ENCODE results near the gene SLC12A7. TPM values are rescaled to one million over a fixed set of nuclear protein-coding genes. Genes with fewer than 3 reads are reported as not detected.

The SLC12A7 gene
- total and polyA plus RNA-seq, 2 of the 13 experiments (the other 11 are each of a cell fraction or from before 2014, with no cell fraction given), result 14.0 to 18.5 TPM

- ATAC-seq (no peak), FAIRE-seq (no peak), DNase-seq (ENCODE audit: low spot score) (no peak)
- TF ChIP-seq, protein P1, sequence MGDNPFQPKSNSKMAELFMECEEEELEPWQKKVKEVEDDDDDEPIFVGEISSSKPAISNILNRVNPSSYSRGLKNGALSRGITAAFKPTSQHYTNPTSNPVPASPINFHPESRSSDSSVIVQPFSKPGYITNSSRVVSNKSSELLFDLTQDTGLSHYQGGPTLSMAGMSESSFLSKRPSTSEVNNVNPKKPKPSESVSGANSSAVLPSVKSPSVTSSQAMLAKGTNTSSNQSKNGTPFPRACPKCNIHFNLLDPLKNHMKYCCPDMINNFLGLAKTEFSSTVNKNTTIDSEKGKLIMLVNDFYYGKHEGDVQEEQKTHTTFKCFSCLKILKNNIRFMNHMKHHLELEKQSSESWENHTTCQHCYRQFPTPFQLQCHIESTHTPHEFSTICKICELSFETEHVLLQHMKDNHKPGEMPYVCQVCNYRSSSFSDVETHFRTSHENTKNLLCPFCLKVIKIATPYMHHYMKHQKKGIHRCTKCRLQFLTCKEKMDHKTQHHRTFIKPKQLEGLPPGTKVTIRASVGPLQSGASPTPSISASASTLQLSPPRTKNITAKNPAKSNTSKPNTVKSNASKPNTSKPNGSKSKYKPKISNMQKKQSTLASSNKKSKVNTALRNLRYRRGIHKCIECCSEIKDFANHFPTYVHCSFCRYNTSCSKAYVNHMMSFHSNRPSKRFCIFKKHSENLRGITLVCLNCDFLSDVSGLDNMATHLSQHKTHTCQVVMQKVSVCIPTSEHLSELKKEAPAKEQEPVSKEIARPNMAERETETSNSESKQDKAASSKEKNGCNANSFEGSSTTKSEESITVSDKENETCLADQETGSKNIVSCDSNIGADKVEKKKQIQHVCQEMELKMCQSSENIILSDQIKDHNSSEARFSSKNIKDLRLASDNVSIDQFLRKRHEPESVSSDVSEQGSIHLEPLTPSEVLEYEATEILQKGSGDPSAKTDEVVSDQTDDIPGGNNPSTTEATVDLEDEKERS (CRISPR knock-in tag; IDR thresholded peaks at IDR 0.05), result no peak
- peak; percentile 8 for TF ChIP-seq AGO2 (optimal IDR thresholded peaks at IDR 0.05; ENCODE audit: low read depth, low read length)
- Histone ChIP-seq H3K9me3 (ENCODE audit: low read length) (no peaks in the 10 kb centered on the region), H3K27ac (ENCODE audit: extremely low read length, insufficient read depth, low read length) (no peak overlapping the region), H3K79me2 (ENCODE audit: insufficient read depth, low read length) (no peaks in the 10 kb centered on the region), H2AFZ (ENCODE audit: low read length) (no peak overlapping the region), H3K9ac (ENCODE audit: insufficient read depth, low read depth, low read length) (no peak overlapping the region), H3K4me3 (replicated peaks in 1 of 3; ENCODE audit: insufficient read depth in 1 of 3, low read depth in 2 of 3, low read length in 3 of 3) (no peak overlapping the region), H3K4me2 (ENCODE audit: low read depth, low read length) (no peak overlapping the region), H3K27me3 (ENCODE audit: control insufficient read depth in 1 of 2, insufficient read depth in 2 of 2, low read length in 2 of 2) (no peaks in the 10 kb centered on the region), H4K20me1 (ENCODE audit: insufficient read depth, low read length) (no peaks in the 10 kb centered on the region), H3K36me3 (replicated peaks in 1 of 2; ENCODE audit: control insufficient read depth in 1 of 2, insufficient read depth in 2 of 2, low read length in 2 of 2) (peaks cover 34 to 68% of the 10 kb centered on the region in 2 experiments), H3K4me1 (ENCODE audit: insufficient read depth, low read length) (no peaks in the 10 kb centered on the region)
- POLR2A ChIA-PET, result no interaction called here
- no TSS peak for BruUV-seq (replicated peaks)
- intact Hi-C loops (cut with micrococcal nuclease; ENCODE audit: unreplicated experiment) (loop anchor here (10.0 kb wide), 1 partner anchor 86 kb away; no protein-coding TSS in a partner anchor), in situ Hi-C loops (cut with HindIII; ENCODE audit: extremely low pct_ligation_motif_present, low pct_unique_long_range_greater_than_20kb) (no loop called here)
- 98% methylated on average over 23 of the region's 36 CpGs for WGBS (ENCODE audit: low lambda C conversion rate)
- CTCF ChIA-PET (ENCODE audit: low intra/inter-chr PET ratio, low total read pairs), result no interaction called here
Observed at GRCh38 chr5:1058083-1058945, 53.5 kb downstream of the SLC12A7 start.

- 91% methylated on average over 18 of the region's 36 CpGs for WGBS (ENCODE audit: low lambda C conversion rate)
Observed at GRCh38 chr5:1057485-1058082, 54.3 kb downstream of the SLC12A7 start.

More at GRCh38 chr5:1057485-1058082, 54.3 kb downstream of the SLC12A7 start:
- Histone ChIP-seq H3K4me2 (ENCODE audit: low read depth, low read length) (no peak overlapping the region), H4K20me1 (ENCODE audit: insufficient read depth, low read length) (no peaks in the 10 kb centered on the region), H3K36me3 (replicated peaks in 1 of 2; ENCODE audit: control insufficient read depth in 1 of 2, insufficient read depth in 2 of 2, low read length in 2 of 2) (peaks cover 33 to 64% of the 10 kb centered on the region in 2 experiments), H3K4me1 (ENCODE audit: insufficient read depth, low read length) (no peaks in the 10 kb centered on the region), H2AFZ (ENCODE audit: low read length) (no peak overlapping the region), H3K79me2 (ENCODE audit: insufficient read depth, low read length) (no peaks in the 10 kb centered on the region), H3K27ac (ENCODE audit: extremely low read length, insufficient read depth, low read length) (no peak overlapping the region), H3K9ac (ENCODE audit: insufficient read depth, low read depth, low read length) (no peak overlapping the region), H3K27me3 (ENCODE audit: control insufficient read depth in 1 of 2, insufficient read depth in 2 of 2, low read length in 2 of 2) (no peaks in the 10 kb centered on the region), H3K4me3 (replicated peaks in 1 of 3; ENCODE audit: insufficient read depth in 1 of 3, low read depth in 2 of 3, low read length in 3 of 3) (no peak overlapping the region), H3K9me3 (ENCODE audit: low read length) (no peaks in the 10 kb centered on the region)
- POLR2A ChIA-PET, result no interaction called here
- intact Hi-C loops (cut with micrococcal nuclease; ENCODE audit: unreplicated experiment) (loop anchor here (10.0 kb wide), 1 partner anchor 87 kb away; no protein-coding TSS in a partner anchor), in situ Hi-C loops (cut with HindIII; ENCODE audit: extremely low pct_ligation_motif_present, low pct_unique_long_range_greater_than_20kb) (no loop called here)
- no TSS peak for BruUV-seq (replicated peaks)
- FAIRE-seq (no peak), ATAC-seq (no peak), DNase-seq (ENCODE audit: low spot score) (no peak)
- no peak for TF ChIP-seq SNRNP70 (IDR thresholded peaks at IDR 0.05; ENCODE audit: low read depth, low read length)
- TF ChIP-seq NFYB (CRISPR knock-in tag; IDR thresholded peaks at IDR 0.05), result no peak
- TF ChIP-seq, protein P2, sequence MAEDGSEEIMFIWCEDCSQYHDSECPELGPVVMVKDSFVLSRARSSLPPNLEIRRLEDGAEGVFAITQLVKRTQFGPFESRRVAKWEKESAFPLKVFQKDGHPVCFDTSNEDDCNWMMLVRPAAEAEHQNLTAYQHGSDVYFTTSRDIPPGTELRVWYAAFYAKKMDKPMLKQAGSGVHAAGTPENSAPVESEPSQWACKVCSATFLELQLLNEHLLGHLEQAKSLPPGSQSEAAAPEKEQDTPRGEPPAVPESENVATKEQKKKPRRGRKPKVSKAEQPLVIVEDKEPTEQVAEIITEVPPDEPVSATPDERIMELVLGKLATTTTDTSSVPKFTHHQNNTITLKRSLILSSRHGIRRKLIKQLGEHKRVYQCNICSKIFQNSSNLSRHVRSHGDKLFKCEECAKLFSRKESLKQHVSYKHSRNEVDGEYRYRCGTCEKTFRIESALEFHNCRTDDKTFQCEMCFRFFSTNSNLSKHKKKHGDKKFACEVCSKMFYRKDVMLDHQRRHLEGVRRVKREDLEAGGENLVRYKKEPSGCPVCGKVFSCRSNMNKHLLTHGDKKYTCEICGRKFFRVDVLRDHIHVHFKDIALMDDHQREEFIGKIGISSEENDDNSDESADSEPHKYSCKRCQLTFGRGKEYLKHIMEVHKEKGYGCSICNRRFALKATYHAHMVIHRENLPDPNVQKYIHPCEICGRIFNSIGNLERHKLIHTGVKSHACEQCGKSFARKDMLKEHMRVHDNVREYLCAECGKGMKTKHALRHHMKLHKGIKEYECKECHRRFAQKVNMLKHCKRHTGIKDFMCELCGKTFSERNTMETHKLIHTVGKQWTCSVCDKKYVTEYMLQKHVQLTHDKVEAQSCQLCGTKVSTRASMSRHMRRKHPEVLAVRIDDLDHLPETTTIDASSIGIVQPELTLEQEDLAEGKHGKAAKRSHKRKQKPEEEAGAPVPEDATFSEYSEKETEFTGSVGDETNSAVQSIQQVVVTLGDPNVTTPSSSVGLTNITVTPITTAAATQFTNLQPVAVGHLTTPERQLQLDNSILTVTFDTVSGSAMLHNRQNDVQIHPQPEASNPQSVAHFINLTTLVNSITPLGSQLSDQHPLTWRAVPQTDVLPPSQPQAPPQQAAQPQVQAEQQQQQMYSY (CRISPR knock-in tag; IDR thresholded peaks at IDR 0.05), result no peak
- peak; percentile 35 for TF ChIP-seq AGO2 (optimal IDR thresholded peaks at IDR 0.05; ENCODE audit: low read depth, low read length)
- CTCF ChIA-PET (ENCODE audit: low intra/inter-chr PET ratio, low total read pairs), result no interaction called here
